Fibroblast of the conjunctiva (primary cell): ENCODE data around the gene RPS24.
A peak's percentile ranks its signal among the peaks of the same experiment; 100 is the strongest.
"Not testable (repeated sequence)": the region's sequence is repeated elsewhere in the genome, so short reads cannot be mapped to it uniquely, and the experiment has no call there.

Experiments used
- DNase-seq: peaks from one replicate; pipeline ENCODE4 v3.0.0-alpha.2; 2010; ENCODE audit warnings: low read depth

Gene RPS24

DNA sequence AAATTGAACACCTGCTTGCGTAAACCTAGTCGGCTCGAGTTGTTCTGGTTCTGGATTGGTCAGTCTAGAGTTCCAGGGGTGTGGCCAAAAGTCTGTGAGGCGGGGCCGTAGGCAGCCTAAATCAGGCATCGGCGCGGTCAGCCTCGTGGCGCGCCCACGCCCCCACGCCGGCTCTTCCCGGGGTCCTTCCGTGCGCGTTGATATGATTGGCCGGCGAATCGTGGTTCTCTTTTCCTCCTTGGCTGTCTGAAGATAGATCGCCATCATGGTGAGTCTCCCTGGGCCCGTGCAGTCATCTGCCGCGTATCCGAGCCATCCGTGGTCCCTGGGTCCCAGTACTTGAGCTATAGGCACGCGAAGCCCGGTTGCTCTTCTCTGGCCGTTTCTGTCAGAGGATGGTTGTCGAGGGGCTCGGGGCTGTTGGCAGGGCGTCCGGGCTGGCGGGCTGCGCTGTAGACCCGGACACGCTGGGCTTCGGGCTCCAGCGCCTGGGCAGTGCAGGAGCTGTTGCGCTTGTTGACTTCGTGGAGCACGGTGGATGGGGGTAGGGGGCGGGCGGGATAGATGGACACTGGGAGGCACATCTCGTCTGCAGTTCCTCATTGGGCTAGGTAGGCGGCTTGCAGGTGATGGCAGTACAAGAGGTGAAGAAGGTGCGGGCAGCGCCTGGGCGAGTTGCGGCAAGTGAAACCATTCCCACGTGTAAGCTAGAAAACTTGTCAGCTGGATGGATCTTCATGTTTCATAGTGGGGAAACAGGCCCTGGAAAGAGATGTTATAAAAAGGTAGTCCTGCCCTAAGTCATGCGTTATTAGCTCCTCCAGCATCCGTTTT lies at the start of gene RPS24:
RPS24 (plus strand) TSS at position 227 of the 834 bp plus-strand sequence; CDS start at position 266, 39 bp downstream.
- DNase-seq, result peak; percentile 95

GRCh38 chr10:77984986-77985385 lies 48.7 kb upstream of the RPS24 start:
- no peak for DNase-seq

DNA sequence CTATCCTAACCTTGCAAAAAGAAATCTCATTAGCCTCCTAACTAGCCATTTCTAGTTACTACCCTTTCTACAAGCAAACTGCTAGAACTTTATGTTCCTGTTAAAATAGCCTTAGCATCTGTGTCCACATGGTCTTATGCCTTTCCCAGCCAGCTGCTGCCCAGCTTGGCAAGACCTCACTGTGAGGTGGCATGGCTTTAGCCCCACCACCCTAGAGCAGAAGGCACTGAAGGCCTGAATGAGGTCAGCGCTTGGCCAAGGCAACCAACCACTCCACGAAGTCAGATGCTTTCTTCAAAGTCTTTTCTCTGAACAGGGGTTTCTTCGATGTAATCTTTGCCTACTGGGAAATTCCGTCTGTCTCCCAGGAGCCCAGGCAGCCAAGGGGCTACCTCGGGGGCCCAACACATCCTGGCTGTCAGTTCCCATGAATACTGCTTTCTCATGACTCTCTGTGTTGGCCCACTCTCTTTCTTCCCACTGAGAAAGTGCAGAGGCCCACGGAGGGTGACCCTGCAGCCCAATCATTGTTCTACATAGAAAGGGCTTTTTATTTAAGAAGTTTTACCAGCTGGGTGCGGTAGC lies 45.9 kb upstream of the RPS24 start:
- DNase-seq, result no peak

DNA sequence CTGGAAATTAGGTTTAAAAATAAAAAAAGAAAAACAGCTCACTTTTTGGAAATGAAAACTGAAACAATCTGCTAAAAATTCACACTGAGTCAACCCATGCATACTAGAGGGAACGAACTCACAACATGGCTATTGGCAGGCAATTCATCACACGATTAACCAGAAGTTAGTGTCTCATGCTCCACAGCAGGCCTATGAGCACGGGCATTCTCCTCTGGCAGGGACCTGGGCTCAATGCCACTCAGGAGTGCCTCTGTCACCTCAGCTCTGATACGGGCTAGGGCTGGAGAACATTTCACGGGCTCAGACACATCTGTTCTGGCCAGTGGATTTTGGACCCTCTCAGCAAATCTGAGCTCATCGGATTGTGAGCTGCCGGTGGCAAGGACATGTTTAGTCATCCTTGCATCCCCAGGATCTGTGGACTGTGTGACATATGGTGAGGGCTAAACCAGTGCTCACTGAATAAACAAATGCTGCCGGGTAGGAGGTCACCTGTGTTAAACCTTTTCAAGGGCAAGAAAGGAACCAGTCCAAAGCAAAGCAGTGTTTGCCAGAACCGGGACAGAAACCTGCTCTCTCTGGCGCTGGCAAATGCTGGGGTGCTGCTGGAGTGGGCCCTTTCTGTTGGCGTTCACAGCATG lies 44.5 kb upstream of the RPS24 start:
- no peak for DNase-seq

- no peak for DNase-seq
These were observed 40.0 kb upstream of the RPS24 start for GRCh38 chr10:77993620-77994019.

DNA sequence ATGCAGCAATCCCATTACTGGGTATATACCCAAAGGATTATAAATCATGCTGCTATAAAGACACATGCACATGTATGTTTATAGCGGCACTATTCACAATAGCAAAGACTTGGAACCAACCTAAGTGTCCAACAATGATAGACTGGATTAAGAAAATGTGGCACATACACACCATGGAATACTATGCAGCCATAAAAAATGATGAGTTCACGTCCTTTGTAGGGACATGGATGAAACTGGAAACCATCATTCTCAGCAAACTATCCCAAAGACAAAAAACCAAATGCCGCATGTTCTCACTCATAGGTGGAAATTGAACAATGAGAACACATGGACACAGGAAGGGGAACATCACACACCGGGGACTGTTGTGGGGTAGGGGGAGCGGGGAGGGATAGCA lies 34.9 kb upstream of the RPS24 start:
- not testable (repeated sequence) for DNase-seq

DNA sequence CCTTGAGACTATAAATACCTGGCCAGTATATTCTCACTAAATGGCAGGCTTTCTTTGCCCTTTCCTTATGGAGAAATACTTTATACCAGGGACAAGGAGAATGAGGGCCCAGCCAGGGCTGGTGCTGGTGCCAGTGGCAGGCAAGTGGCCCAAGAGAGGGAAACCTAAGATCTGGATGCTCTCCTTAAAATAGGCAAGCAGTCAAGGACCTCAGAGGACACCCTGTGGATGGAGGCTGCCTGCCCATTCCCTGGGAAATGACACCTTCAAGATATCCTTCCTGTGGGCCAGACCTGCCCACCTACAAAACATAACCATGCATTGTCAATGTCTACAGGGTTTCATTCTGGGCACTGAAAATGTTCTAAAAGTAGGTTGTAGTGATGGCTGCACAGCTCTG lies 33.5 kb upstream of the RPS24 start:
- no peak for DNase-seq

DNA sequence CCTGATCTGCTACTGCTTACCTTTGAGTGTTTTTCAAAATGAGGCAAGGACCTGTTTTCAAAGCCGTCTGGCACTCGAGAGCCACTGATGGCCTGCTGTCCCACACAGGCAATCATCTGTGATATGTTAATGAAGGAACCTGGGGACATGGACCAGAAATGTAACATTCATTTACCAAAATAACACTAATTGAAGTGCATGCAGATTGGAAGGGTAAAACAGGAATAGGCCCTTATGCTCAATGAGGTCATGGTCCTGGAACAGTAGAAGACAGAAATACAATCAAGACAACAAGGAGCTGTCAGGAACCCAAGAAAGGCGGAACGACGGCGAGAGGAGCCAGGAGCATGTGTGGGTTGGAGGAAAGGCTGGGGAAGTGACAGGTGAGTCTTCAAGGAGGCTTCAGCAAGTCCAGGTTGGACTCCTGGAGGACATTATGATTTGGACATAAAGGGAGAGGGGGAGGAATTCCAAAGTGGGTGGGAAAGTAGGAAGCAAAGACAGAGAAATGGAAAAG lies 32.6 kb upstream of the RPS24 start:
- DNase-seq, result no peak

- DNase-seq, result no peak
These were observed 30.9 kb upstream of the RPS24 start for GRCh38 chr10:78002541-78003288.

- no peak for DNase-seq
These were observed 29.2 kb upstream of the RPS24 start for GRCh38 chr10:78004215-78005026.

- no peak for DNase-seq
These were observed 26.5 kb upstream of the RPS24 start for GRCh38 chr10:78007172-78007571.

GRCh38 chr10:78009662-78010061 lies 24.0 kb upstream of the RPS24 start:
- DNase-seq, result no peak

DNA sequence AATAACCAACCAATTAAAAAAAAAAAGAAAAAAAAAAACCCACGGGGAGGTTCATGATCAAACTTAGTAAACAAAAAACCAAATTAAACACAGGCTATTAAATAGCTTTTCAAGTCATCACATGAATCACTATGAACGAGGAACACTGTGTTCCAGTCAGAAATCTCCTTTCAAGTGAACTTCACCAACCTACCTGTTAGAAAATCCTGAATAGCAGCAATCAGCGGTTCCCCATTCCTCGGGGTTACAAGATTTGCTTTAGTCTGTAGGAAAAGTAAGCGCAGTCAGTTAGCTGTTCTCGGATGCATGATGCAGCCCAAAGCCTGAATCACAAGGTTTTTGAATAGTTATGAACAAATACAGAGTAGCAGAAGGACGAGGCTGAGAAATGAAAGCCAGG lies 23.4 kb upstream of the RPS24 start:
- DNase-seq, result no peak

DNA sequence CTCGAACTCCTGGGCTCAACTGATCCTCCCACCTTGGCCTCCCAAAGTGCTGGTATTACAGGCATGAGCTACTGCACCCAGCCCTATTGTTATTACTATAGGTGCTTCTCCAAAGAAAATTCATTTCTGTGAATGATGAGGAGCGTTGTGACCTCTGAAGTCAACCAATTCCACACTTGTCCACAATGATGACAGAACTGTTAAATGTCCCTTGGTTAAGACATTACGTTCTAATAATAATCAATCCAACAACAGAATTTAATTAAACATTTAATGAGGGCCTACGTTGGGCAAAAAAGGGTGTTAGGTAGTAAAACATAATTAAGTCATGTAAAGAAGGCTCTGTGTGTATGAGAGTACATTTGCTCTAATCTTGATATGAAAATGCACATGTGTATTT lies 22.6 kb upstream of the RPS24 start:
- no peak for DNase-seq

DNA sequence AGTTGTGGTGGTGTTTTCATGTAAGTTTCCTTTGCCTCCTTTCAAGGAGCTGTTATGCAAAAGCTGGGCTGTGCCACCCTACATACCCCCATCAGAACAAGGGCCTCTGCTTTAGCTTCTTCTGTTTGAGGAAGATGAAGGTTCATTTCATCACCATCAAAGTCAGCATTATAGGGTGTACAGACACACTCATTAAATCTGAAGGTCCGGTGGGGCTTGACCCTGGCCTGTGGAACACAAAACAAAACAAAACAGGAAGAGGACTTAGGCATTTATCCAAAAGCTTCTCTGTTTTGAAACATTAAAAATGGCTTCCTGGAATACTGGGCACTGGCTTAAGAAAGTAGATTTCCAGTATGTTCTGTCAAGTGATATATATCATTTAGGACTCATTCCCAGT lies 20.1 kb upstream of the RPS24 start:
- DNase-seq, result no peak

DNA sequence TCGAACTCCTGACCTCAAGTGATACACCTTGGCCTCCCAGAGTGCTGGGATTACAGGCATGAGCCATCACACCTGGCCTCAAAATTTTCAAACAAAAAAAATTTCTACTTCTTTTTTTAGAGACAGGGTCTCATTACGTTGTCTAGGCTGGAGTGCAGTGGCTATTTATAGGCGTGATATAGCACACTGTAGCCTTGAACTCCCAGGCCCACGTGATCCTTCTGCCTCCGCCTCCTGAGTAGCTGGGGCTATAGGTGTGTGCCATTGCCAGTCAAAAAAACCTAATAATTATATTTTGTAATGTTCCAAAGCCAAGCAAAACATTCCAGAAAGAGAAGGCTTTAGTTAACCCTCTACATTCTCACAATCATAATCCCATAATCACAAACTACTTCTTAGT lies 18.1 kb upstream of the RPS24 start:
- DNase-seq, result no peak

DNA sequence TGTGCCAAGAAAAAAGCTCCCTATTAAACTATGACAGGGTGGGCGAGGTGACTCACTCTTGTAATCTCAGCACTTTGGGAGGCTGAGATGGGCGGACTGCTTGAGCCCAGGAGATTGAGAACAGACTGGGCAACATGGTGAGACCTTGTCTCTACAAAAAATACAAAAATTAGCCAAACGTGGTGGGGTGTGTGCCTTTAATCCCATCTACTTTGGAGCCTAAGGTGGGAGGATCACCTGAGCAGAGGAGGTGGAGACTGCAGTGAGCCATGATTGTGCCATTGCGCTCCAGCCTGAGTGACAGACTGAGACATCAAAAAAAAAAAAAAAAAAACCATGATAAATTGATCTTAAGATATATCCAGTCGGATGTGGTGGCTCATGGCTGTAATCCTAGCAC lies 15.8 kb upstream of the RPS24 start:
- DNase-seq, result no peak

DNA sequence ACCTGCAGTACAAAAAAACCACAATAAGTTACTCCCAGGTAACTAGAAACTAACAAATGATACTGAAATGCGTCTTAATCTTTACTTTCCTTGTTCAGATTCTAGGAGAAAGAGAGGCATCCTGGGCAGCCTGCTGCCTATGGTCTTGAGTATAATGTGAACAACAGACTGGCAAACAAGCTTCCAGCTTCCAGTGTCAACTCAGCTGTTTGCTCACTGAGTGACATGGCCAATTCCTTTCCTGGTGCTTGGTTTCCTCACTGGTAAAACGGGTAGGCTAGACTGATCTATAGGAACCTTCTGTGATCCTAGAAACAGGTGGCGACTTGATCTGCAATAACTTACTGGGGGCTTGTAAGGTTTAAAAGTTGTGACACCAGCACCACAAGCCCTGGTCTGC lies 14.4 kb upstream of the RPS24 start:
- no peak for DNase-seq

GRCh38 chr10:78021201-78021600 lies 12.5 kb upstream of the RPS24 start:
- DNase-seq, result no peak

GRCh38 chr10:78023741-78024140 lies 9.9 kb upstream of the RPS24 start:
- no peak for DNase-seq

DNA sequence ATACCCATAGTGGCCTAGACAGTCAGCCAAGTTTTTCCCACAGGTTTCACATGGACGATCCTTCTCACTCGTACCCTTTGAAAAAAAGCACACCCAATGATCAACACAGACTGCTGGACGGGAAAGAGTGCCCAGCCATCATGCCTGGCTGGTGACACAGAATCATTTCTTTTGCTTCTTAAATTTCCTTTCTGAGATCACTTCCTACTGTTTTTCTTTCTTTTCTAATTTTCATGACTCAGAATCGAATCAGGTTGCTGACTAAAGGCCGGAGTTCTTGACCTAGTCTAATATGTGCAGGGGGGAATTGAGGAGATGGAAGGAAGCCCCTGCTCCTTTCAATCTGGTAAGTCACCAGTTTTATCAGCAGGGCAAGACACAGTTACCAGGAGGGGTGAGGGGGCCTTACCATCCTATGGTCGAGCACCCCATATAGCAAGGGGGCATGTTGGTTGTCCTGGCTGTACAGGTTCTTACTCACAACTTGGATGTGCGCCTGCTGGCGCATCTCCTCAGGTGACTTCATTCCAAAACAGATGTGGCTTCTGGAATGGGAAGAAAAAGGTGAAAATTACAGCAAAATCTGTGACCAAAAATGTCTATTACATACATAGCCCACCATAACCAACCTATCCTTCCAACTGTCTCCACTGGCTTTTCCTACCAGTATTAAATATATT lies 7.8 kb upstream of the RPS24 start:
- DNase-seq, result no peak
